HepG2 (cell line): ENCODE data around the gene B3GALNT2.

ENCODE experiments used
- BHLHE40 ChIP-seq: IDR thresholded peaks from 2 replicates; pipeline ENCODE4 v1.6.1; 2011; ENCODE audit warnings: low read length, improper control_type of control experiment
- CREM ChIP-seq, 2 experiments: sonication (generic) in 1 of 2; formaldehyde crosslinking in 1 of 2; IDR thresholded peaks; 2 replicates each; pipeline versions ENCODE4 v1.4.0 to v1.6.1; 2016 to 2020; ENCODE audit warnings: antibody characterized with exemption in 1 of 2, mild to moderate bottlenecking in 1 of 2, missing genetic modification reagents in 1 of 2
- MTA3 ChIP-seq: sonication (generic); formaldehyde crosslinking; IDR thresholded peaks from 2 replicates; pipeline ENCODE4 v1.4.0; 2020; ENCODE audit warnings: missing genetic modification reagents
- POGK ChIP-seq: sonication (generic); formaldehyde crosslinking; conservative IDR thresholded peaks from 2 replicates; pipeline ENCODE4 v1.8.0; 2022; ENCODE audit warnings: mild to moderate bottlenecking, moderate library complexity, missing genetic modification reagents
- POLR2AphosphoS5 ChIP-seq: IDR thresholded peaks from 2 replicates; pipeline ENCODE4 v1.6.1; 2012; ENCODE audit warnings: low read depth, low read length
- SP1 ChIP-seq, 2 experiments: fragments of 450-650 bp in 1 of 2; sonication (generic) in 1 of 2; formaldehyde crosslinking in 1 of 2; IDR thresholded peaks; 2 replicates each; pipeline versions ENCODE4 v1.4.0 to v1.6.1; 2016 to 2020; ENCODE audit warnings: missing genetic modification reagents in 1 of 2
- TP53 ChIP-seq: sonication (generic); formaldehyde crosslinking; conservative IDR thresholded peaks from 2 replicates; pipeline ENCODE4 v1.4.0; 2020; ENCODE audit warnings: missing genetic modification reagents
- ZBTB2 ChIP-seq: sonication (generic); formaldehyde crosslinking; IDR thresholded peaks from 2 replicates; pipeline ENCODE4 v1.8.0; 2022; ENCODE audit warnings: low read depth, missing genetic modification reagents
- ZNF138 ChIP-seq: sonication (generic); formaldehyde crosslinking; IDR thresholded peaks from 2 replicates; pipeline ENCODE4 v1.5.0; 2020; ENCODE audit warnings: mild to moderate bottlenecking, low read depth, missing genetic modification reagents
- ZNF207 ChIP-seq: fragments of 450-650 bp; IDR thresholded peaks from 2 replicates; pipeline ENCODE4 v1.6.1; 2016; ENCODE audit warnings: antibody characterized with exemption, borderline replicate concordance
- ZNF225 ChIP-seq: sonication (generic); formaldehyde crosslinking; IDR thresholded peaks from 2 replicates; pipeline ENCODE4 v1.4.0; 2020; ENCODE audit warnings: mild to moderate bottlenecking, missing genetic modification reagents
- ZSCAN31 ChIP-seq: sonication (generic); formaldehyde crosslinking; IDR thresholded peaks from 2 replicates; pipeline ENCODE4 v1.5.0; 2020; ENCODE audit warnings: low read depth, mild to moderate bottlenecking, missing genetic modification reagents

GRCh38 chr1:235527196-235527814, 23.1 kb upstream of the B3GALNT2 start:
- no peak for TF ChIP-seq SP1 (IDR thresholded peaks at IDR 0.05)
- TF ChIP-seq SP1 (CRISPR knock-in tag; IDR thresholded peaks at IDR 0.05), result no peak
- TF ChIP-seq ZNF207, result no peak
- TF ChIP-seq ZNF138 (CRISPR knock-in tag), result no peak
- TF ChIP-seq MTA3 (CRISPR knock-in tag), result no peak
- no peak for TF ChIP-seq POGK
- no peak for TF ChIP-seq ZSCAN31
- no peak for TF ChIP-seq CREM (IDR thresholded peaks at IDR 0.05)
- TF ChIP-seq CREM (CRISPR knock-in tag; IDR thresholded peaks at IDR 0.05), result no peak
- TF ChIP-seq BHLHE40, result no peak
- no peak for TF ChIP-seq ZBTB2
- no peak for TF ChIP-seq POLR2AphosphoS5
- no peak for TF ChIP-seq ZNF225
- TF ChIP-seq TP53 (CRISPR knock-in tag), result no peak
